Ascending aorta (tissue), 2 donors: ENCODE measurements around the gene CCL20. TPM values are rescaled to one million over a fixed set of nuclear protein-coding genes. Genes with fewer than 3 reads are reported as not detected.

Experiments used
- DNase-seq, 2 donors: peaks; one replicate each; pipeline ENCODE4 v3.0.0-alpha.2; 2019; ENCODE audit warnings: low spot score in 2 of 2
- H3K27ac ChIP-seq, 2 donors: fragments of 200-600 bp; sonication (generic); one replicate each; pipeline ENCODE4 v1.5.1; 2016 to 2017; ENCODE audit warnings: mild to moderate bottlenecking in 1 of 2
- H3K27me3 ChIP-seq: fragments of 200-600 bp; sonication (generic); one replicate; pipeline ENCODE4 v1.5.1; 2017
- H3K36me3 ChIP-seq, 2 donors: fragments of 200-600 bp; sonication (generic); one replicate each; pipeline ENCODE4 v1.5.1; 2016
- H3K4me1 ChIP-seq, 2 donors: fragments of 200-600 bp; sonication (generic); one replicate each; pipeline ENCODE4 v1.5.1; 2016 to 2017; ENCODE audit warnings: mild to moderate bottlenecking in 1 of 2
- H3K4me3 ChIP-seq, 2 donors: fragments of 200-600 bp; sonication (generic); one replicate each; pipeline ENCODE4 v1.5.1; 2016 to 2017; ENCODE audit warnings: mild to moderate bottlenecking in 1 of 2
- H3K9me3 ChIP-seq, 2 donors: fragments of 200-600 bp; sonication (generic); one replicate each; pipeline ENCODE4 v1.5.1; 2016
- CTCF ChIP-seq, 3 experiments: fragments of 200-600 bp in 2 of 3; fragments of 450-650 bp in 1 of 3; sonication (generic) in 2 of 3; IDR thresholded peaks; one replicate each; pipeline ENCODE4 v1.5.1; 2016 to 2019; ENCODE audit warnings: antibody characterized with exemption in 3 of 3, mild to moderate bottlenecking in 1 of 3, moderate library complexity in 1 of 3
- intact Hi-C: fragments of 100-400 bp; cut with DNase I; formaldehyde crosslinking; loops from one replicate; pipeline ENCODE4 v1.15.1; 2023
- total RNA-seq: library from RNA; depleted of rRNA; stranded (reverse); fragments of >200 nt; gene quantifications from one replicate; pipeline ENCODE4 v1.1.0, GENCODE V29; 2016

CCL20 gene
- total RNA-seq, 1 donor from 2014 or later: not detected

- peaks cover 0 to 6% of the 10 kb centered on the region in 2 donors for H3K4me1 ChIP-seq
- H3K27me3 ChIP-seq: no peaks in the 10 kb centered on the region
- H3K9me3 ChIP-seq: no peaks in the 10 kb centered on the region
- TF ChIP-seq CTCF (IDR thresholded peaks at IDR 0.05): no peak
- H3K36me3 ChIP-seq: no peaks in the 10 kb centered on the region
- no peak overlapping the region for H3K4me3 ChIP-seq
- peak overlapping the region in 1 of 2 donors; percentile 44 for H3K27ac ChIP-seq
- intact Hi-C loops: no loop called here
- peak in 1 of 2 donors; percentile 80 for DNase-seq
Observed at GRCh38 chr2:227853204-227853629, 39.6 kb downstream of the CCL20 start.

- no peak for TF ChIP-seq CTCF (IDR thresholded peaks at IDR 0.05)
- Histone ChIP-seq H3K4me3 (no peak overlapping the region), H3K9me3 (no peaks in the 10 kb centered on the region), H3K27me3 (no peaks in the 10 kb centered on the region), H3K27ac (peak overlapping the region in 1 of 2 donors; percentile 25), H3K4me1 (peaks cover 0 to 6% of the 10 kb centered on the region in 2 donors), H3K36me3 (no peaks in the 10 kb centered on the region)
- DNase-seq: no peak
- intact Hi-C loops: no loop called here
Observed at GRCh38 chr2:227853765-227854271, 40.2 kb downstream of the CCL20 start.

- H3K27me3 ChIP-seq: no peaks in the 10 kb centered on the region
- H3K9me3 ChIP-seq: no peaks in the 10 kb centered on the region
- H3K4me3 ChIP-seq: no peak overlapping the region
- no peaks in the 10 kb centered on the region for H3K36me3 ChIP-seq
- H3K4me1 ChIP-seq: peaks cover 4 to 12% of the 10 kb centered on the region in 2 donors
- H3K27ac ChIP-seq: no peak overlapping the region
- TF ChIP-seq CTCF (IDR thresholded peaks at IDR 0.05): no peak
- intact Hi-C loops: no loop called here
- no peak for DNase-seq
Observed at GRCh38 chr2:227855440-227855839, 41.8 kb downstream of the CCL20 start.

- Histone ChIP-seq H3K9me3 (no peaks in the 10 kb centered on the region), H3K27ac (no peak overlapping the region), H3K27me3 (no peaks in the 10 kb centered on the region), H3K4me3 (no peak overlapping the region), H3K4me1 (peaks cover 4 to 24% of the 10 kb centered on the region in 2 donors), H3K36me3 (no peaks in the 10 kb centered on the region)
- TF ChIP-seq CTCF (IDR thresholded peaks at IDR 0.05): no peak
- DNase-seq: no peak
- intact Hi-C loops: no loop called here
Observed at GRCh38 chr2:227856697-227857096, 43.1 kb downstream of the CCL20 start.

- intact Hi-C loops: no loop called here
- H3K9me3 ChIP-seq: no peaks in the 10 kb centered on the region
- peak in 1 of 2 donors; percentile 72 for DNase-seq
- H3K36me3 ChIP-seq: no peaks in the 10 kb centered on the region
- no peaks in the 10 kb centered on the region for H3K27me3 ChIP-seq
- peaks cover 13 to 37% of the 10 kb centered on the region in 2 donors for H3K4me1 ChIP-seq
- H3K27ac ChIP-seq: peak overlapping the region; percentile 69 to 89
- TF ChIP-seq CTCF (IDR thresholded peaks at IDR 0.05): no peak
- H3K4me3 ChIP-seq: no peak overlapping the region
Observed at GRCh38 chr2:227860221-227860641, 46.6 kb downstream of the CCL20 start.

- no peak overlapping the region for H3K4me3 ChIP-seq
- peak overlapping the region; percentile 69 to 89 for H3K27ac ChIP-seq
- intact Hi-C loops: no loop called here
- H3K9me3 ChIP-seq: no peaks in the 10 kb centered on the region
- H3K36me3 ChIP-seq: no peaks in the 10 kb centered on the region
- H3K4me1 ChIP-seq: peaks cover 13 to 37% of the 10 kb centered on the region in 2 donors
- no peaks in the 10 kb centered on the region for H3K27me3 ChIP-seq
- no peak for DNase-seq
- TF ChIP-seq CTCF (IDR thresholded peaks at IDR 0.05): no peak
Observed at GRCh38 chr2:227861011-227861410, 47.4 kb downstream of the CCL20 start.
